K562 treated with DMSO at 1 percent for 24 hours (cell line): Measurements from ENCODE around the gene RRM1. TPM values are rescaled to one million over a fixed set of nuclear protein-coding genes. Genes with fewer than 3 reads are reported as not detected.

Experiments used
- total RNA-seq: library from RNA; unstranded; fragments of 300-600 nt; gene quantifications from 2 replicates; pipeline ENCODE4 v1.2.3, GENCODE V29; 2022; ENCODE audit warnings: low read depth; ENCODE audit not compliant: insufficient read depth

Gene RRM1
- 79.9 and 94.0 TPM in 2 replicates for total RNA-seq

GRCh38 chr11:4094348-4095291 is at the start of gene RRM1:
Gene RRM1, plus strand, starts transcription at chr11:4094799. Its CDS starts 214 bp downstream, at chr11:4095013.

Other genes with a start within 250 kb of the RRM1 start
- gene STIM1, start 239.1 kb upstream of the RRM1 start, total RNA-seq, result 51.0 and 51.5 TPM in 2 replicates